ENCODE measurements around the gene DMC1.
A peak's percentile ranks its signal among the peaks of the same experiment; 100 is the strongest.

DMC1 gene

DNA sequence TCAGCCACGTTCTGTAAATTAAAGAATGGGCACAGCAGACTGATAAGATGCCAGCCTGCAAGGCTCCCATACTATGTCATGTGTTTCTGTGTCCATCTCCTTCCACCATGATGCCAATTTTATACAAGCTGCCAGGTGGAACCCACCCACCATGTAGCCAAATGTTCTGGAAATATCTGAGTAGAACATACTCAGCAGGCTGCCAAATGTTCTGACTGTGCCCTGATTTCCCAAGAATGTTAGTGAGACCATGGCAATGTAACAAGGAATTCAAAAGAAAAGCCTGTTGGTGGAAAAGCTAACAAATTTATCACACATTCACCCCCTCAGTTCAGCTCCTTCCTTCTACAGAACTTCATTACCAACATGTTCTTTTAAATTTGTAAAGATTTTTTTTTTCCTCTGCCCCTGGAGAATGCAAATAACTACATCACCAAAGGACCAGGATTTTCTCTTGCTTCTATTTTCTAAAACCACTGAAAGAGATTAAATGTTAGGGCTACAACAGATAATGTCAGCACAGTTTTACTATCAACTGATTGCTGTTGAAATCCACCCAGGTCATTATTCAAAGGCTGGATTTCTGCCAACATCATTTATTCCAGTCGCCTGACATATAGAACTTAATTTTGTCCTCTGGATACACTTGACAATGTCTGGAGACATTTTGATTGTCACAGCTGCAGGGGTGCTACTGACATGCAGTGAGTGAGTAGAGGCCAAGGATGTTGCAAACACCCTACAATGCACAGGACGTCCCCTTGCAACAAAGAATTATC, 3.1 kb downstream of the DMC1 start:
- DNase-seq (ENCODE audit: low read depth): no peak

DNA sequence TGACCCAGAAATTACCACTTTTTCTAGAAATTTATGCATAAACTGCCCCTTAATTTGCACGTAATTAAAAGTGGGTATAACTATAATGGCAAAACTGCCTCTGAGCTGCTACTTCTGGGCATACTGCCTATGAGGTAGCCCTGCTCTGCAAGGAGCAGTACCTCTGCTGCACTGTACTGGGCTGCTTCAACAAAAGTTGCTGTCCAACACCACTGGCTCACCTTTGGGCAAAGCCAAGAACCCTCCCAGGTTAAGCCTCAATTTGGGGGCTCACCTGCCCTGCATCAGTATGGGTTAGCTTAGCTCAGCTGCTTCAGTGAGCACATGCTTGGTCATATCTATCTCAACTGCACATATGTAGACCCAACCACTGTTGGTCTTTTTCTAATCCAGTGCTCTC, 4.5 kb downstream of the DMC1 start:
- DNase-seq (ENCODE audit: low read depth): no peak

DNA sequence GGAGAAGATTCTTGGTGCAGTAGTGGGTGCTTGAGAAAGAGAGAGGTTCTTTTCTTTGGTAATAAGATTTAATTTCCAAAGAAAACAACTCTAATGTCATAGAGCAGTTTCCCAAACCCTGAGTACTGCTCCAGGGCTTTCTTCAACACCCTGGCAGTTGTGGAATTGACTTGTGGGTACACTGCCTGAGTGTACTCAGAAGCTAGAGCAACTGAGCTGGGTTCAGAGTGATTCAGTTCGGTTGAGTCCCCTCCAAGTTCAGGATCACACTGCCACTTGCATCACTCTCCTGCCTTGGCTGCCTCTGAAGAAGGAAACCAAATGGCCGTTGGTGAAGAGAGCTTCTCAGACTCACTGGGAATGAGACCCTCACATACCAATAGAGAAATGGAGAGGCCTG, 5.3 kb downstream of the DMC1 start:
- DNase-seq (ENCODE audit: low read depth): no peak

DNA sequence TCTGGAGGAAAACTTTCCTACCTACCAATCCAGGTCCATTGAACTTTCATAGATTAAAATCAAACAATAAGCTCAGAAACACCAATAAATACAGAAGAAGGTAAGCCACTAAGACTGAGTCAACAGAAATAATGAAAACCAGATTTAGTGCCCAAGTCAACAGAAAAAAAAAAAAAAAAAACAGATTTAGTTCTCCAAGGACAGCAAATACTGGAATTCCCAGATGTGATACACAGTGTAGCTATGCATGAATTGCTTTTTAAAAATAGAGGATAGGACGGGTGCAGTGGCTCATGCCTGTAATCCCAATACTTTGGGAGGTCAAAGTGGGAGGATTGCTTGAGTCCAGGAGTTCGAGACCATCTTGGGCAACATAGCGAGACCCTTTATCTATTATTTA, 15.7 kb downstream of the DMC1 start:
- peak; percentile 64 for DNase-seq (ENCODE audit: low read depth)

DNA sequence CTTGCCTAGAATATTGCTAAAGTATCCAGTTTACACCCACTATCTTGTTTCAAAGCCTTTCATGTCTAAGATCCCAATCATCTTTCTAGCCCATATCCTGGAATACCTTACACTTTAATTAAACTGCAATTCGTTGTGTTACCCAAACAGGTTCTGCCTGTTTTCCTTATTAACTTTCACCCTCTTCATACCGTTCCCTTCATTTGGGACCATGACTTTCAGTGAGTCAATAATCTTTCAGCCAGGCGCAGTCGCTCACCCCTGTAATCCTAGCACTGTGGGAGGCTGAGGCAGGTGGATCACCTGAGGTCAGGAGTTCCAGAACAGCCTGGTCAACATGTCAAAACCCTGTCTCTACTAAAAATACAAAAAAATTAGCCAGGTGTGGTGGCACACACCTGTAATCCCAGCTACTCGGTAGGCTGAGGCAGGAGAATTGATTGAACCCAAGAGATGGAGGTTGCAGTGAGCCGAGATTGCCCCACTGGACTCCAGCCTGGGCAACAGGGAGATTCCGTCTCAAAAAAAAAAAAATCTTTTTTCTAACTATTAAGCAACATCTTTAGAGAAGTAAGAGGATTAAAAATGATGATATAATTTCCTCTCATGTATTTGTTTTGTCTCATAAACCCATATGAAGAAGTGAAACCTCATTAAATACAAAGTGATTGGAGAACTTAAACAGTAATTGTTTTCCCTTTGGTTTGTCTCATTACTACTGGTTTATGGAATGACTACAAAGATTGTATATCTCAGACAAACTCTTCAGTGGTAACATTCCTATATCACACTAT, 20.7 kb downstream of the DMC1 start:
- no peak for DNase-seq (ENCODE audit: low read depth)

DNA sequence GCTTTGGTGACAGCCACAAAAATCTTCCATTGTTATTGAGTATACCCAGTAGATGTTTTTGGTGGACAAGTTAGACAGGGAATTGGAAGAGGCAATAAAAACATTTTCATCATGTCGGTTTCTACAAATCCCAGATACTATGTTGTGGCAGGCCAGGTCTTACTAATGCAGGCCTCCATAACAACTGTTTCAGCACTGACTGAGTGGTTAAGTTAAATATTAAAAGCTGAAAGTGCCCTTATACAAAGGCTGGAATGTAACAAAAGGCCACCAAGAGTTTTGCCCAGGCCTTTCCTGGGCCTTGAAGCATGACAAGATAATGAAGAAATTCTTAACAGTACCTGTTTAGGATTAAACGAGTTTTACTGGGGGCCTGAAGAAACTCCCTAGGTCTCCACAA, 29.3 kb downstream of the DMC1 start:
- DNase-seq (ENCODE audit: low read depth): no peak

DNA sequence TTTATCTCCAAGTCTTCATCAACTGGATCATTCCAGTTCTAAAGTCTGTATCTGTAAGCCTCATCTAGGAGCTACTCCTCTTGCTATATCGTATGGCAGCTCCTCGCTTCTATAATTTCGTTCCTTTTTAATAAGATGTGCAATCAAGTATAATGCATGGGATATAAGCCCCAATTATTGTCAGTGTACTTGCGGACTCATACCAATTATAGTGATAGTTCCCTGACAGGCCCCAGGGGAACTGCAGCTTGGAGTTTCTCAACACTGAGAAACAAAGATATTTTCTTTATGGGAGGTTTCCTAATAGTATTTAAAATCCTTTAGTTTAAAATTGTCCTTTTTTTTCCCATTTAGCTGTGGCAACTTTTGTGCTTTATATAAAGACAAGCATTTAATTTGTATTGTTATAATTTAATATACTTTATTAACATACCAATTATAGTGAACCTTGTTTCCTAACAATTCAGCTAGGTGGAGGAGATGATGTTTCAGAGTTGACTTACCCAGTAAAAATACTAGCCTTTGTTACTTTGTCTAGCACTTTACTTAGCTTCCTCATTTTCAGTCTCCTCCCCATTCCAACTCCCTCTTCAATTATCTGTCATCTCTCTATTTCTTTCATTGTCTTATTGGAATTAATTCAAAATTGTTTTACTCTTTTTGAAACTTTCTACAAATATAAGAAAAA, 38.6 kb downstream of the DMC1 start:
- DNase-seq (ENCODE audit: low read depth): no peak

DNA sequence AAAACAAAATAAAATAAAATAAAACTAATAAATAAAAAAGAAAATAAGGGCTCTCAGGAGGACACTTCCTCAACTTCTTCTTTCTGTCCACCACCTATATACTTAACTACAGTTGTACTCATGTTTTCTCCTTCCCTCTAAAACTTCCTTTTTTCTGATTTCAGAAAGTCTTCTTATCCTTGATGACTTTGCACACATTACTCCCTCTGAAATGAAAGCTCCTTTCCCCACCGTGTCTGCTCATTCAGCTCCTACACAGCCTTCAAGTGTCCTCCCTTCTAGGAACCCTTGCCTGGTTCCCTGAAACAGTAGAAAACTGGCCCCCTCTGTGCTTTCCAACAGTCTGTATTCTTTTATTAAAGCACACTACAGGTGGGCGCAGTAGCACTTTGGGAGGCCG, 45.6 kb downstream of the DMC1 start:
- DNase-seq (ENCODE audit: low read depth): no peak

DNA sequence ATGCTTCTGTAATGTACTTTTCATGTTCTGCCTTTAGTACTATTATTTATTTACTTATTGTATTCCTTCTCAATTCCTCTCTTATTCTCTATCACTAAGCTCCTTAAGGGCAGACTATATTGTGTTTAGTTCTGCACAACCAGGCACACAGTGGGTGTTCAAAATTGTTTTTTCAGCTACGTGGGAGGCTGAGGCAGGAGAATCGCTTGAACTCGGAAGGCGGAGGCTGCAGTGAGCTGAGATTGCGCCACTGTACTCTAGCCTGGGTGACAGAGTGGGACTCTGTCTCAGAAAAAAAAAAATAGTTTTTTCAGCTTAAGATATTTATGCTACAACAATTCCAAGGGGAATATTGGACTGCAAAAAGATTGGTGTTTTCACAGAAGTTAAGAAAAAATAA, 46.5 kb downstream of the DMC1 start:
- DNase-seq (ENCODE audit: low read depth): no peak

DNA sequence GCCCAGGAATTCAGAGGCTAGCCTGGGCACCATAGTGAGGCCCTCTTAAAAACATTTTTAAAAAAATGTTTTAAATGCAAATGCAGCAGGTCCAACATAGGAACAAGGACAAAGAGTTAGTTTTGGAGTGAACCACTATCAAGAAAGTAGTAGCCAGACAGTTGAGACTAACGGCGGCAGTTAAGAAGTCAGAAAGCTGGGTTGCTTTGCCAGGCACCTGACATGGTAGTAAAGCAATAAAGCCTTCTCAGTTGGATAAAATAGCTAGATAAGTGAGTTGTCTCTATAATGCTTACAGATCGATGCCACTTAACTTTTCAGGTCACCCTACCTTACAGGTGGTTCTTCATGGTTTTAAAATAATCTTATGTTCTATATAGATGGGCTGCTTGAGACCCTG, 47.0 kb downstream of the DMC1 start:
- DNase-seq (ENCODE audit: low read depth): no peak

DNA sequence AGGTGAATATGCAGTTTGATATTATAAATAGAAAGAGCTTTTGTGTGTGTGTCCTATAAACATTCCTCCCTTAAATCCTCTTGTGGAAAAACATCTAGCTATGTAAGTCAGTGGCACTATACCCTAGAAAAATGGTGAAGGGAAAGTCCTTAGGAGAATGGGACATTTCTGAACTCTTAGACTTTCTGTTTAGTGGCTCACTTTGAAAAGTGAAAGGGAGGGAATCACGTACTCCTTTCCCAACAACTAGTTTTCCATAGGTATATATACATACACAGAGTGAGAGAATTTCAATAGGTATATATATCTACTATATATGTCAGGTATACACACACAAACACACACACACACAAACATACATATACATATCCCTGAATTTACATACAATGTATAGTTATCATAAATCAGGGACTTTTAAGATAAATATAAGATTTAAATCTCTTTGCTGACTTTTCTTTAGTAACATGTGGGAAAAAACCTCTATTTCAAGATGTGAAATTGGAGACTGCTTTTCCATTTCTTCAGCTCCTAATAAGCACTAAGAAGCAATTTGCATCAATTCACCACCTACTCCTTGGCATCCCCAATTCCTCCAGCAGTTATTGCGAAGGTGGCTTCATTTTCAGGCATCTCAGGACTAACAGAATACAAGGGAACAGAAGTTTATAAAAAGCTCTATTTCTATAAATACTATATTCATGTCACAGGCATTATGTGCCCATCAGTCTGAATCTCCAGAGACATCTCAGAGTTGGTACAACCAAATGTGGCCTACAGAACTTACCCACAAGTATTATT, 50.3 kb downstream of the DMC1 start:
- no peak for DNase-seq (ENCODE audit: low read depth)

DNA sequence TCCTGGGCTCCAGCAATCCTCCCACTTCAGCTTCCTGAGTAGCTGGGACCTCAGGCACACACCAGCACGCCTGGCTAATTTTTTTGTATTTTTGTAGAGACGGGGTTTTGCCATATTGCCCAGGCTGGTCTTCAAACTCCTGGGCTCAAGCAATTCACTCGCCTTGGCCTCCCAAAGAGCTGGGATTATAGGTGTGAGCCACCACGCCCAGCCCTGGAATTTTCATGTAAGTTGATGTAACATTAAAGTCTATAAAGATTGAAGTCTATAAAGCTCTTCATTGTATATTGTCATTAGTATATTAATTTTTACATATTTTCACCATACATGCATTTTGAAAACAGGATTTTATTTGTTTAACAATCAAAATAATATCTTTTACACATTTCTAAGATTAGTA, 51.4 kb downstream of the DMC1 start:
- no peak for DNase-seq (ENCODE audit: low read depth)

DNA sequence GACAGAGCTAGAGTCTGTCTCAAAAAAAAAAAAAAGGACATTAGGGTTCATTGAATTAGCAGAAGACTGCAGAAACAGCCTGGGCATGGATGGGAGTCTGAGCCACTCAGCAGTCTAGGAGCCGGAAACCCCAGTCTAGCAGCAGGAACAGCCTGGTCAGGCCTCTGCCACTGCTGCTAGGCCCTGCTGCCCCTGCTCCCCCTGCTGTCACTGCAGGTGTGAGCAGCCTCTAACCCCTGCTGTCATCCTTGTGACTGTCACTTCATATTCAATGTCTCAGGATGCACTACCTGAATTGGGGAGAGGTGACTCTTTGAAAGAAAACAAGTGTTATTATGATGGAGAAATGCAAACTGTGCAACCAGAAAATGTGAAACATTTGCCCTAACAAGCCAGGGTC, 56.9 kb downstream of the DMC1 start:
- no peak for DNase-seq (ENCODE audit: low read depth)

DNA sequence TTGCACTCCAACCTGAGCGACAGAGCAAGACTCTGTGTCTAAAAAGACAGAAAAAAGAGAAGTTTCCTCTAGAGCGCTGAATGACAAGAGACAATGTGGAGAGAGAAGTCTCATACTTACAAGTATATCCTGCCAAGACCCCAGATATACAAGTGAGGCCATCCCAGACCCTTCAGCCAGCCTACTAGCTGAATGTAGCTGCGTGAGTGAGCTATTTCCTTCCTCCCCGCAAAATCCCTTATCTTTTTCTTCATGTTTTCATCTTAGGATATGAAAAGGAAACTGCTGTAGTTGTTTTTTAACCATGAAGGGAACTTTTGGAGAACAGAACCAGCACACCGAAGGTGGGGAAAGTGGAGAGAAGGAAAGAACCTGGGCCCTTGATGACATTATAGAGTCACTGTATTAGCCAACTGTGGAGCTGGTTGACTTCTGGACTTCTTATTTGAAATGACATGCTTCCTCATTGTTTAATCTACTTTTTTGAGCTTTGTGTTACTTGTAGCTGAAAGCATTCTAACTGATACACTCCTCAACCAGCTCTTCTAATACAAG, 59.5 kb downstream of the DMC1 start:
- no peak for DNase-seq (ENCODE audit: low read depth)

DNA sequence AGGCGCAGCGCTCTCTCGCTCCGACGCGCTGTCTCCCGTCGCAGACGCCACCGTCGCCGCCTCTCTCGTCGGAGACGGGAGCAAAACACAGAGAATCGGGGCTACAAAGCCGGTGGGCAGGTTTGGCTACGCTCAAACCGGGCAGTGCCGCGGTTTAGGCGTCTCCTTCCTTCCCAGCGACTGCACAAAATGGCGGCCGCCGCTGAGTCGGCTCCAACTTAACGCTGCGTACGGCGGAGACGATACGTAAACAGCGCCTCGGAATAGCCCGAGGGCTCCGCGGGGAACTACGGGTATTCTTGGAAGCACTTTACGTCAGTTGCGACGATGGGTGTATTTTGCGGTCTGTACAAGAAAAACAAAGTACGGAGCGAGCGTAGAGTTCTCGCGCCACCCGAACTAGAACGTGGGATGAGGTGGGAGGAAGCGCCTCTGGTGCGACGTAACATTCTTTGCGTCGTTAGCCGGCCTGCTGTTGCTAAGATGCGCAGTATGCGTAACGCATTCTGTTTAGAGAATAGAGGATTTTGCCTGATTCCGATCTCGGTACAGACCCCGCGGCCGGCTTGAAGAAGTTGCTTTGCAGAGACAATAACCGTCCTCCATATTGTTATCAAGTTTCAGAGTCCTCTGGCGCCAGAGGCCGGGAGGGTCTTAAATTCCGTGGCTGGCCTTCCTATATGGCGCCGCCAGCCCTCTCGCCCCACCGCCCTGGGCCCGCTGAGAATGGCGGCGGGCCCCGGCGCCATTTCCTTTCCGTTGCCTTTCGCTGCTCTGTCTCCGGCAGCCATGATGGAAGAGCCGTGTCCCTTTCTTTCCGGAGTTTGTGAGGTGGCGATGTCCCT, 63.6 kb downstream of the DMC1 start, which contains the start of gene DDX17:
TSS of gene DDX17 (minus strand) at position 194 of the 845 bp plus-strand sequence.
- DNase-seq (ENCODE audit: low read depth): peak; percentile 93

DNA sequence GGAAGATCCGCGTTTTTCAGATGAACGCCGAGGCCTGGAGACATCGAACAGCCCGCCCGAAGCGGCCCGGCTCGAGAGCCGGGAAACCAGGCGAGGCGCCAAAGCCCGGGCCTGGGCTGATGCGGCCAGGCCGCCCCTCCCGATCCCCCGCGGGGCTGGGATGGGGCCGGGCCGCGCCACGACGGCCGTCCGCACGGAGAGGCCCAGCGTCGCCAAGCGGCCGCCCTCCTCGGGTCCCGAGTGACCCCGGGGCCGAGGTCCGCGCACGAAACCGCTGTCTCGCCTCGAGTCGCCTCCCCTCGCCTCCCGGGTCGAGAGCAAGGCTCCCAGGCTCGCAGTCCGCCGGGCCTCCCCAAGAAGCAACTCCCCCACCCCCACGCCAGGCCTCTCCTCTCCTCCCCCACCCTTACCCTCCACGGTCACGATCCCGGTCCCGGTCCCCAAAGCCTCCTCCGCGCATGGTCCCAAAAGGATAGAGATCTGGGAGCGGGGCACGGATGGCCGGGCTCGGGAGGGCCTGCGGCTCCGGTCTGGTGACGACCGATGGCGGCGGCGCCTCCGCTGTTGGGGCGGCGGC, 64.4 kb downstream of the DMC1 start:
- peak; percentile 21 for DNase-seq (ENCODE audit: low read depth)

DNA sequence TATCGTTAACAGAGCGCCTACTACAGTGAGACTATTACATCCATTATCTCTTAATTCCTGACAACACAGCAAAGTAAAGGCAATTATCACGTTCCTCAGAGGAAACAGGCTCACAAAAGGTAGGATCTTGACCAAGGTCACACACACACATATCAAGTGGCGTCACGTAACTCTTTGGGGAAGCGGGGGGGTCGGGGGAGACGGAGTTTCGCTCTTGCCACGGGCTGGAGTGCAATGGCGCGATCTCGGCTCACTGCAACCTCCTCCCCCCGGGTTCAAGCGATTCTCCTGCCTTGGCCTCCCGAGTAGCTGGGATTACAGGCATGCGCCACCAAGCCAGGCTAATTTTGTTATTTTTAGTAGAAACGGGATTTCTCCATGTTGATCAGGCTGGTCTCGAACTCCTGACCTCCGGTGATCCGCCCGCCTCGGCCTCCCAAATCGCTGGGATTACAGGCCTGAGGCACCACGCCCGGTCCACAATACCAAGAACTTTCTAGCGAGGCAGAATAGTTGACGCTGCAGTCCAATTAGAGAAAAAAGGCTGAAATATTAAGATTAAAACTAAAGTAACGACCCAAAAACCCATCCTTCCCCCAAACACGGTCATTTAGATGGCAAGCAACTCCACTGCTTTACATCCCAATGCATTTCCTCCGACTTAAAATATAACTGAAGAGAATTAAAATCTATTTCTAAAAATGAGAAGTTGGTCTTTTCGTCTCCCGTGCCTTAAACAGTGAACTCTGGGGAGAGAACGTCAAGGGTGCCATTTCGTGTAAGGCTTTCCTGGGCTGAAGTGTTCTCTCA, 65.0 kb downstream of the DMC1 start:
- no peak for DNase-seq (ENCODE audit: low read depth)

DNA sequence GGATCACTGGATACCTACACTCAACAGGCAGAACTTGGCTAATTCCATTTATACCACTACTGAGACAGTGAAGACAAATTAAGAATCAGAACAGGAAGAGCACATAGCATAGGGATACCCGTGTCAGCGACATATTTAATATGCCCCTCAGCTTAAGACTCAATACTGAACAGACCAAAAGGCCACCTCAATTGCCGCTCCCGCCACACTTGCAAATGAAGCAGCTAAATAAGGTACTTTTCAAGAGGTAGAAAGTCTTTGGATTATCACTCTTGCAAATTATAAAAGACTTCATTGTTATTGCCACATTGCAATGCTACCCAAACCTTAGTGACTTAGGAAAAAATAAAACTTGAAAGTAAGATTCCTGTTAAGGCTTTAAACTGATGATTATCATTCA, 67.0 kb downstream of the DMC1 start:
- DNase-seq (ENCODE audit: low read depth): no peak

DNA sequence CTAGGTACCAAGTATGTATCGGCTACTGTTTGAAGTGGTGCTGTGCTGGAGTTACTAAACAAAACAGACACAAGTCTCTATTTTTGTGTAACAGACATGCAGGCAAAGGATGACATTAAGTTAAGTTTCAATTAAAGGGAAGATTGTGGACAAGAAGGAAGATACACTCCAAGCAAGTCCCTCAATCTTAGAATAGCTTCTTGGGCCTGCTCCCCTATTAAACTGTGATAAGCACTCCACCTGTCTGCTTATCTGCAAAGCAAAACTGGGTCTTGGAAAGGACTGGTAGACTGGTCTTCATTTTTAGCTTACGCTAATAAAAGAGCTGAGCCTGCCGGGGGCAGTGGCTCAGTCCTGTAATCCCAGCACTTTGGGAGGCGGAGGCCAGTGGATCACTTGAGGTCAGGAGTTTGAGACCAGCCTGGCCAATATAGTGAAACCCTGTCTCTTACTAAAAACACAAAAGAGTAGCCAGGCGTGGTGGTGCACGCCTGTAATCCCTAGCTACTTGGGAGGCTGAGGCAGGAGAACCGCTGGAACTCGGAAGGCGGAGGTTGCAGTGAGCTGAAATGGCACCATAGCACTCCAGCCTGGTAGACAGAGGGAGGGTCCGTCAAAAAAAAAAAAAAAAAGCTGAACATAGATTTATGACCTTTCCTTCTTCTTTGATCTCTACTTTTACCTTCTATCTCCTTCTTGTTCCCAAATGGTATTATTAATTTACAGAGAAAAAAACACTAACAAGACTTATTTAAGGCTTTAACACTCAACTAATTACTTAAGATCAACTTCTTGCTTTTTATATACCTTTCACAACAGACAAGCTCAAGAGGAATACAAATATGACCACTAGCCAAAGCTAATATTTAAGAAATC, 67.9 kb downstream of the DMC1 start:
- DNase-seq (ENCODE audit: low read depth): no peak

Measured in fibroblast of the conjunctiva (primary cell).